Fibroblast of lung (primary cell): ENCODE measurements around the gene LONP1. TPM values are rescaled to one million over a fixed set of nuclear protein-coding genes. Genes with fewer than 3 reads are reported as not detected.

Experiments used
- DNase-seq, 2 donors: peaks; one replicate each; pipeline versions ENCODE4 v3.0.0 to v3.0.0-alpha.2; 2010; ENCODE audit warnings: low read depth in 2 of 2
- H2AFZ ChIP-seq: 2 replicates; pipeline ENCODE4 v1.5.1; 2012; ENCODE audit warnings: low read length, control low read depth, inconsistent platforms
- H3K27ac ChIP-seq: 2 replicates; pipeline ENCODE4 v1.5.1; 2011; ENCODE audit warnings: low read length, control low read depth; ENCODE audit not compliant: insufficient read depth
- H3K27me3 ChIP-seq: 2 replicates; pipeline ENCODE4 v1.5.1; 2011; ENCODE audit warnings: mild to moderate bottlenecking, low read length; ENCODE audit not compliant: control insufficient read depth, insufficient read depth
- H3K36me3 ChIP-seq: 2 replicates; pipeline ENCODE4 v1.5.1; 2011; ENCODE audit warnings: low read length; ENCODE audit not compliant: control insufficient read depth, insufficient read depth
- H3K4me1 ChIP-seq: 2 replicates; pipeline ENCODE4 v1.5.1; 2011; ENCODE audit warnings: low read length; ENCODE audit not compliant: control insufficient read depth, insufficient read depth; ENCODE audit errors: extremely low read depth
- H3K4me2 ChIP-seq: 2 replicates; pipeline ENCODE4 v1.5.1; 2011; ENCODE audit warnings: low read length, control low read depth; ENCODE audit not compliant: insufficient read depth; ENCODE audit errors: extremely low read depth
- H3K4me3 ChIP-seq, 4 experiments: fragments of 200-600 bp in 1 of 4; sonication (generic) in 1 of 4; replicated peaks in 1 of 4; 2 replicates each; pipeline ENCODE4 v1.5.1; 2011 to 2016; ENCODE audit warnings: low read length in 4 of 4, low read depth in 3 of 4, mild to moderate bottlenecking in 3 of 4, control low read depth in 2 of 4, inconsistent platforms in 1 of 4, mixed read lengths in 1 of 4; ENCODE audit not compliant: insufficient read depth in 1 of 4; ENCODE audit errors: control extremely low read depth in 1 of 4
- H3K79me2 ChIP-seq: 2 replicates; pipeline ENCODE4 v1.5.1; 2012; ENCODE audit warnings: mild to moderate bottlenecking, low read length, inconsistent platforms; ENCODE audit not compliant: control insufficient read depth, insufficient read depth
- H3K9ac ChIP-seq: 2 replicates; pipeline ENCODE4 v1.5.1; 2011; ENCODE audit warnings: mild to moderate bottlenecking, low read length, control low read depth; ENCODE audit not compliant: insufficient read depth
- H3K9me3 ChIP-seq: 2 replicates; pipeline ENCODE4 v1.5.1; 2012; ENCODE audit warnings: low read depth, low read length; ENCODE audit not compliant: control insufficient read depth, insufficient read depth
- H4K20me1 ChIP-seq: 2 replicates; pipeline ENCODE4 v1.5.1; 2011; ENCODE audit warnings: low read length; ENCODE audit not compliant: control insufficient read depth, insufficient read depth; ENCODE audit errors: extremely low read depth
- EZH2 ChIP-seq: IDR thresholded peaks from 2 replicates; pipeline ENCODE4 v1.5.1; 2012; ENCODE audit warnings: low read length, control low read depth, mild to moderate bottlenecking; ENCODE audit errors: missing control alignments
- polyA plus RNA-seq, 2 donors: library from polyadenylated mRNA; depleted of rRNA in 1 of 2; stranded (reverse) in 1 of 2; unstranded in 1 of 2; fragments of >200 nt; gene quantifications; 2 replicates each; pipeline ENCODE4 v1.2.1, GENCODE V29; 2011 to 2012; ENCODE audit warnings: missing spikeins in 1 of 2
- total RNA-seq: library from RNA; depleted of rRNA; stranded (reverse); fragments of >200 nt; gene quantifications from 2 replicates; pipeline ENCODE4 v1.2.1, GENCODE V29; 2014
- TF ChIP-seq, protein P1 (sequence below), 2 donors: IDR thresholded peaks in 1 of 2; conservative IDR thresholded peaks in 1 of 2; 1 replicate in 1 of 2; 2 replicates in 1 of 2; pipeline ENCODE4 v1.5.1; 2011 to 2012; ENCODE audit warnings: low read length in 2 of 2, control low read depth in 1 of 2, inconsistent platforms in 1 of 2, low read depth in 1 of 2, mild to moderate bottlenecking in 1 of 2

Gene LONP1
- total and polyA plus RNA-seq, 2 donors (not counting 1 experiment from before 2014, with no cell fraction given): 29.8 to 172 TPM

DNA sequence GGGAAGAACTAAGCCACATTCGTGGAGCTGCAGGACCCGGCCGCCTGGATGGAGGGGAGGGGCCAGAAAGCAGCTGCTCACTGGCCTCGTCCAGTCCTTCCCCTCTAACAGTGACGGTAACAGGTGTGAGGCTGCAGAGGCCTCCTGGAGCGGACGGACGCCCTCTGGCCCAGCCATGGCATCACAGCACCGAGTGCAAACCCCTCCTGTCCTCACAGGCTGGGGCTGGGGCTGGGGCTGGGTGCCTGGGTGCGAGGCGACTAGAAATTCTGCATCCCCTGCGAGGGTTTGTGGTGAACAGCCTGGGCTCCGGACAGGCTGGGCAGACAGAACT lies 43.2 kb downstream of the LONP1 start:
- no peak overlapping the region for H3K27ac ChIP-seq
- TF ChIP-seq, protein P1, sequence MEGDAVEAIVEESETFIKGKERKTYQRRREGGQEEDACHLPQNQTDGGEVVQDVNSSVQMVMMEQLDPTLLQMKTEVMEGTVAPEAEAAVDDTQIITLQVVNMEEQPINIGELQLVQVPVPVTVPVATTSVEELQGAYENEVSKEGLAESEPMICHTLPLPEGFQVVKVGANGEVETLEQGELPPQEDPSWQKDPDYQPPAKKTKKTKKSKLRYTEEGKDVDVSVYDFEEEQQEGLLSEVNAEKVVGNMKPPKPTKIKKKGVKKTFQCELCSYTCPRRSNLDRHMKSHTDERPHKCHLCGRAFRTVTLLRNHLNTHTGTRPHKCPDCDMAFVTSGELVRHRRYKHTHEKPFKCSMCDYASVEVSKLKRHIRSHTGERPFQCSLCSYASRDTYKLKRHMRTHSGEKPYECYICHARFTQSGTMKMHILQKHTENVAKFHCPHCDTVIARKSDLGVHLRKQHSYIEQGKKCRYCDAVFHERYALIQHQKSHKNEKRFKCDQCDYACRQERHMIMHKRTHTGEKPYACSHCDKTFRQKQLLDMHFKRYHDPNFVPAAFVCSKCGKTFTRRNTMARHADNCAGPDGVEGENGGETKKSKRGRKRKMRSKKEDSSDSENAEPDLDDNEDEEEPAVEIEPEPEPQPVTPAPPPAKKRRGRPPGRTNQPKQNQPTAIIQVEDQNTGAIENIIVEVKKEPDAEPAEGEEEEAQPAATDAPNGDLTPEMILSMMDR (conservative IDR thresholded peaks at IDR 0.05 in 1 of 2, IDR thresholded peaks at IDR 0.05 in 1 of 2; ENCODE audit: low read depth in 1 of 2, low read length in 2 of 2): no peak
- no peak for TF ChIP-seq EZH2
- no peak overlapping the region for H3K4me3 ChIP-seq

DNA sequence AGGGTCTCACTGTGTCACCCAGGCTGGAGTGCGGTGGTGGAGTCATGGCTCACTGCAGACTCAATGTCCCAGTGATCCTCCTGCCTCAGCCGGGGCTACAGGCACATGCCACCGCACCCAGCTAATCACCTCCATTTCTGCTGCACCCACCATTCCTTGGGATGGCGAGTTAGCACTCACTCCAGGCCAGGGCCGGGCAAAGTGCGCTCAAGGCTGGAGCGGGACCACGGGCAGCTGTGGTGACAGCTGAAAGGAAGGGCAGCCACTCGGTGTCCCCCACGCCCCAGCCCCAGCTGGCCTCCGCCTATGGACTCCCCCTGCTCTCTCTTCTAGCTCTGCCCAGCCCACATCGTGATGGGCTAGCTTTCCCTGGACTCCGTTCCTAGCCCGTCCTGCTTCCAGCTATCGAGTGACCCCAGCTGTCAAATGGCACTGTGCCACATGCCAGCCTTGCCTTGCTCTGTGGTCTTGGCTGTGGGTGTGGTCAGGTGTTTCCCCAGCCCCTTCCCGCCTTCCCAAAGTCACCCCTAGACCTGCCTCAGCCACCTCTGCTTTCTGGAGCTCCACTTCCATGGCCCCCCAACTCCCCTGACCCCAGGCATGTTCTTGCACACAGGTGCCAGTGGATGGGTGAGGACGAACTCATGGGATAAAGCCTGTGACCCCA lies 43.7 kb downstream of the LONP1 start:
- H3K4me3 ChIP-seq: no peak overlapping the region
- H3K4me1 ChIP-seq: peaks cover 4% of the 10 kb centered on the region
- no peaks in the 10 kb centered on the region for H3K27me3 ChIP-seq
- no peak overlapping the region for H3K4me2 ChIP-seq
- no peak overlapping the region for H2AFZ ChIP-seq
- no peak for DNase-seq
- no peak overlapping the region for H3K9ac ChIP-seq
- peaks cover 4% of the 10 kb centered on the region for H3K36me3 ChIP-seq
- no peaks in the 10 kb centered on the region for H4K20me1 ChIP-seq
- peaks cover 10% of the 10 kb centered on the region for H3K79me2 ChIP-seq
- TF ChIP-seq, protein P1 (conservative IDR thresholded peaks at IDR 0.05 in 1 of 2, IDR thresholded peaks at IDR 0.05 in 1 of 2; ENCODE audit: low read depth in 1 of 2, low read length in 2 of 2): no peak
- no peak for TF ChIP-seq EZH2
- no peak overlapping the region for H3K27ac ChIP-seq
- H3K9me3 ChIP-seq: no peaks in the 10 kb centered on the region

More for the DNA sequence above, 43.2 kb downstream of the LONP1 start:
- Histone ChIP-seq H4K20me1 (no peaks in the 10 kb centered on the region), H3K4me1 (peaks cover 4% of the 10 kb centered on the region), H3K79me2 (peaks cover 10% of the 10 kb centered on the region), H3K9ac (no peak overlapping the region), H3K9me3 (no peaks in the 10 kb centered on the region), H3K4me2 (no peak overlapping the region), H3K27me3 (no peaks in the 10 kb centered on the region), H2AFZ (no peak overlapping the region), H3K36me3 (peaks cover 4% of the 10 kb centered on the region)
- DNase-seq: no peak

DNA sequence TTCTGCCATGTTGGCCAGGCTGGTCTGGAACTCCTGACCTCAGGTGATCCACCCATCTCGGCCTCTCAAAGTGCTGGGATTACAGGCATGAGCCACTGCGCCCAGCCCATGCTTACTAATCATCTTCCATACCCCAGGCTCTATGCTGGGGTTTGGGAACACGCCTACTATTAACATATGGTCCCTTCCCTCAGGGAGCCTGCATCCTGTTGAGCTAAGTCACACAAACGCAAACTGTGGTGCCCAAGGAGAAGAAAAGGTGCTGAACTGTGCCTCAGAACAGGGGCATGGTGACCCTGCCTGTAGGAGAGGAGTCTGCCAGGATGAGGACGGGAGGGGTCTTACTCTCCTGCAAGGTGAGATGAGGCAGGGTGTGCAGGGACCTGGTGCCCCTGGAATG lies 45.2 kb downstream of the LONP1 start:
- Histone ChIP-seq H2AFZ (no peak overlapping the region), H3K4me1 (peaks cover 4% of the 10 kb centered on the region), H3K79me2 (peaks cover 7% of the 10 kb centered on the region), H3K27me3 (no peaks in the 10 kb centered on the region), H3K9me3 (no peaks in the 10 kb centered on the region), H3K36me3 (peaks cover 5% of the 10 kb centered on the region), H3K27ac (no peak overlapping the region), H3K9ac (no peak overlapping the region), H4K20me1 (no peaks in the 10 kb centered on the region), H3K4me2 (no peak overlapping the region), H3K4me3 (no peak overlapping the region)
- DNase-seq: no peak
- TF ChIP-seq EZH2: no peak
- TF ChIP-seq, protein P1 (conservative IDR thresholded peaks at IDR 0.05 in 1 of 2, IDR thresholded peaks at IDR 0.05 in 1 of 2; ENCODE audit: low read depth in 1 of 2, low read length in 2 of 2): no peak
